Measurements from ENCODE around the gene CHMP2B. TPM values are rescaled to one million over a fixed set of nuclear protein-coding genes. Genes with fewer than 3 reads are reported as not detected.

Gene CHMP2B
- total and polyA plus RNA-seq, 2 of the 8 experiments (the other 6 are each of a cell fraction or from before 2014, with no cell fraction given): 14.0 to 56.5 TPM

DNA sequence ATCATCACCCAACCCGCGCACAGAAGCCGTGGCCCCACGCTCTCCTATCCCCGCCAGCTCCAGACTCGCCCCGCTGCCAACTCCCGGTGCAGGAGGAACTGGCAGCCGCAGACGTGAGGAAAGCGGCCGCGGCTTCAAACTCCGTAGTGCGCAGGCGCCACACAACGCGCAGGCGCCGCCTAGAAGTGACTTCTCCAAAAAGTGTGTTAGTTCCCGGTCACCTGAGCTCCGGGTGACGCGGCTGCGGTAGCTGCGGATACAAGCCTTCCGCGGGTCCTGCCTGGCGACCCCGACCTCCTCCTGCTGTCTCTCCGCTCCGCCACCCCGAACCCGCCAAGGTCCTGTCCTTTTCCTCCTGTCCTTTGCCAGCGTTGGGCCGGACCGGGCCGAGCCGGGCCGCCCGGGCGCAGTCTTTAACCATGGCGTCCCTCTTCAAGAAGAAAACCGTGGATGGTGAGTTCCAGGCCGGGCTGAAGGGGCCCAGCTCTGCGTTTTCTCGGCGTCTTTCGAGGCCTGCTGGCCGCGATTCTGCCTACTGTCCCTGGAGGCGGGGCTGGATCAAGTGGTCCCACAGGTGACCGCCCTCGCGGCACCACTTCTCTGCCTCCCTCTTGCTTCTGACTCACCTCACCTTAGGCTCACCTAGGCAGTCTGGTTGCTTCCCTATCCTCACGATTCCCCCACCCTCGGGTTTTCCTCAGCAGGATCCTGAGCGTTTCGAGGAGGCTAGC is at the start of gene CHMP2B (continued):
- TF ChIP-seq ZNF274 (IDR thresholded peaks at IDR 0.05; ENCODE audit: borderline replicate concordance, extremely low read depth, low read length): no peak
- TF ChIP-seq, protein P1, sequence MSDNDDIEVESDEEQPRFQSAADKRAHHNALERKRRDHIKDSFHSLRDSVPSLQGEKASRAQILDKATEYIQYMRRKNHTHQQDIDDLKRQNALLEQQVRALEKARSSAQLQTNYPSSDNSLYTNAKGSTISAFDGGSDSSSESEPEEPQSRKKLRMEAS (IDR thresholded peaks at IDR 0.05): no peak
- no peak for TF ChIP-seq RFX5 (IDR thresholded peaks at IDR 0.05; ENCODE audit: borderline replicate concordance, low read depth, low read length)
- no peak for TF ChIP-seq SAP30 (IDR thresholded peaks at IDR 0.05; ENCODE audit: insufficient read depth, insufficient replicate concordance, low read length)
- TF ChIP-seq ASH2L (IDR thresholded peaks at IDR 0.05; ENCODE audit: low read length): peak; percentile 80
- peak; percentile 91 for TF ChIP-seq PHF8 (conservative IDR thresholded peaks at IDR 0.05; ENCODE audit: low read depth, low read length)
- TF ChIP-seq TAF1 (IDR thresholded peaks at IDR 0.05; ENCODE audit: low read depth, low read length): peak; percentile 88
- TF ChIP-seq SIX5 (IDR thresholded peaks at IDR 0.05; ENCODE audit: low read depth, low read length): no peak
- TF ChIP-seq TEAD4 (IDR thresholded peaks at IDR 0.05; ENCODE audit: low read depth, low read length): no peak
- TF ChIP-seq YY1 (IDR thresholded peaks at IDR 0.05; ENCODE audit: low read depth, low read length): peak; percentile 4; the same call in 1 of the 2 replicates
- TF ChIP-seq POLR2A (IDR thresholded peaks at IDR 0.05; ENCODE audit: control extremely low read depth in 1 of 2, low read depth in 2 of 2, low read length in 2 of 2): peak; percentile 59 to 90
- peak; percentile 45 for TF ChIP-seq CREB1 (IDR thresholded peaks at IDR 0.05)
- TF ChIP-seq KDM4A (IDR thresholded peaks at IDR 0.05; ENCODE audit: low read depth, low read length, severe bottlenecking): peak; percentile 70
- peak; percentile 1 for TF ChIP-seq TAF7 (optimal IDR thresholded peaks at IDR 0.05; ENCODE audit: borderline replicate concordance, low read depth, low read length)

Measured in H1 (cell line).